ENCODE results near the gene DPH6.

The DPH6 gene

DNA sequence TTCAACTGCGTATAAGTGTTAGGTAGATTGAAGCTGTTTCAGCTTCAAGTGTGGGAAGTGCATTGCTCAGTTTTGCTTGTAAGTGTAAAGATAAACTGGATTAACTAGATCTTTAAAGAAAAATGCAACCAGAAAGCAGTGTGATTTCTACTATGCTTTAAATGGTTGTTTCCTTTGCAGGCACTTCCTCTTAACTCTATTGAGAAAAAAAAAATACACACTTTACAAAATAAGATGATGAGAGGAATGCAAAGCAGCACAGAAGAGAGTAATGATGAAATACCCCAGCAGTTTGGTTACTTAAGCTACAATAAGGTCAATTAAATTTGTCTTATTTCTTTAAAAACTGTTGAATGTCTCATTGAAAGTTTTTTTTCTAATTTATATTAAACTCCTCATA is 40.8 kb downstream of the DPH6 start:
- H3K27ac ChIP-seq, result no peak overlapping the region

DNA sequence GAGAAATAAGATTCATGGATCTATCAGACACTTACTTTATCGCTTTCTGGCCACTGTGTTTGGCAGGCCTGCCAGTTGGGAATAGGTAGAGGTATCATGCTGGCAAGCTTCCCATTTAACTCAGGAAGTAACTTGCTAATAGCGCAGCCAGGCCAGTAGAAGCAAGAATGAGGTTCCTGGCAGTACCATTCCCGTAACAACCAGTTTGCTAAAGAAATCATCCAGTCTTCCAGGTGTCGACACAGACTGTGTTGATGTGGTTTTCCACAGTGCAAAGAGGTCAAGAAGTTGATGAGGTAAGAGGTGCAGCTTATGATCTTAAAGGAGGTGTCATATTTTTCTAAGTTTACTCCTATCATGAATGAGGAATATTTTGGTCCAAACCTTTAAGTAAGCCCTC is 46.2 kb downstream of the DPH6 start:
- TF ChIP-seq ZFX (IDR thresholded peaks at IDR 0.05), result no peak
- no peak overlapping the region for H3K27ac ChIP-seq

More for the DNA sequence above, 40.8 kb downstream of the DPH6 start:
- no peak for TF ChIP-seq ZFX (IDR thresholded peaks at IDR 0.05)
- TF ChIP-seq, protein P1, sequence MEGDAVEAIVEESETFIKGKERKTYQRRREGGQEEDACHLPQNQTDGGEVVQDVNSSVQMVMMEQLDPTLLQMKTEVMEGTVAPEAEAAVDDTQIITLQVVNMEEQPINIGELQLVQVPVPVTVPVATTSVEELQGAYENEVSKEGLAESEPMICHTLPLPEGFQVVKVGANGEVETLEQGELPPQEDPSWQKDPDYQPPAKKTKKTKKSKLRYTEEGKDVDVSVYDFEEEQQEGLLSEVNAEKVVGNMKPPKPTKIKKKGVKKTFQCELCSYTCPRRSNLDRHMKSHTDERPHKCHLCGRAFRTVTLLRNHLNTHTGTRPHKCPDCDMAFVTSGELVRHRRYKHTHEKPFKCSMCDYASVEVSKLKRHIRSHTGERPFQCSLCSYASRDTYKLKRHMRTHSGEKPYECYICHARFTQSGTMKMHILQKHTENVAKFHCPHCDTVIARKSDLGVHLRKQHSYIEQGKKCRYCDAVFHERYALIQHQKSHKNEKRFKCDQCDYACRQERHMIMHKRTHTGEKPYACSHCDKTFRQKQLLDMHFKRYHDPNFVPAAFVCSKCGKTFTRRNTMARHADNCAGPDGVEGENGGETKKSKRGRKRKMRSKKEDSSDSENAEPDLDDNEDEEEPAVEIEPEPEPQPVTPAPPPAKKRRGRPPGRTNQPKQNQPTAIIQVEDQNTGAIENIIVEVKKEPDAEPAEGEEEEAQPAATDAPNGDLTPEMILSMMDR (conservative IDR thresholded peaks at IDR 0.05), result no peak

DNA sequence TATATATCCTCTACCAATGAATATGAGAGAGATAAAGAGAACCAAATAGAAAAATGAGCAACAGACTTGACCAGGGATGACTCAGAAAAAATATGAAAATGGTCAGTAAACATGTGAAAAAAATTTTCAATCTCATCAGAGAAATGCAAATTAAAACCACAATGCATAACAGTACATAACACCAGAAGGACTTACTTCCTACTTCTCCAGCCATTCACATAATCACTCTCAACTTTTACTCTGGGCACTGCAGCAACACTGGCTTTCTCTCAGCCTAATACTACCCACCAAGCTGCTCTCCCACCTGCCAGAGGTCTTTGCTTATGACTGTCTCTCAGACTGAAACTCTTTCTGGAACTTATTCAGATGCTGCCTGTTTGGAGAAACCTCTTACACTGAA is 49.4 kb downstream of the DPH6 start:
- no peak overlapping the region for H3K27ac ChIP-seq
- TF ChIP-seq, protein P1 (conservative IDR thresholded peaks at IDR 0.05), result no peak
- no peak for TF ChIP-seq ZFX (IDR thresholded peaks at IDR 0.05)

DNA sequence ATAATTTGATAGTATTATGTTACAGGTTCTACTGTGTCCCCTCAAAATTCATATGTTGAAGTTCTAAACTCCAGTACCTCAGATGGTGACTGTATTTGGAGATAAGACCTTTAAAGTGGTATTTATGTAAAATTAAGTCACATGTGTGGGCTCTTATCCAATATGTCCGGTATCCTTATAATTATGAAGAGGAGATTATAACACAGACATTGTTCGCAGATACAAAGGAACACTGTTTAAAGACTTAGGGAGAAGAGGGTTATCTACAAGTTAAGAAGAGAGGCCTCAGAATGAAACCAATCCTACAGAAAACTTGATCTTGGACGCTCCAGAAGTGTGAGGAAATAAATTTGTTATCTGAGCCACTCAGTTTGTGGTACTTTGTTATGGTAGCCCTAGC is 50.9 kb downstream of the DPH6 start:
- TF ChIP-seq, protein P1 (conservative IDR thresholded peaks at IDR 0.05), result no peak
- H3K27ac ChIP-seq, result no peak overlapping the region

DNA sequence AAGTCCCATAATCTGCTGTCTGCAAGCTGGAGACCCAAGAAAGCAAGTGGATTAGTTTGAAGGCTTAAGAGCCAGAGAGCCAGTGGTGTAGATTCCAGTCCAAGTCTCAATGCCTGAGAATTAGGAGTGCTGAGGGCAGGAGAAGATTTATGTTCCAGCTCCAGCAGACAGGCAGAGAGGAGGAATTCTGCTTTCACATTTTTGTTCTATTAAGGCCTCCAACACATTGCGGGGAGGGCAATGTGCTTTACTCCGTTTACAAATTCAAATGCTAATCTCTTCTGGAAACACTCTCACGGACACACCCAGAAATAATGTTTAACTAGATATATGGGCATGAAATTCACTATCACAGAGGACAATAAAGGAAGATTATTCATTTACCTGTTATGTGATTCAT is 54.0 kb downstream of the DPH6 start:
- H3K27ac ChIP-seq, result no peak overlapping the region
- no peak for TF ChIP-seq ZFX (IDR thresholded peaks at IDR 0.05)
- TF ChIP-seq, protein P1 (conservative IDR thresholded peaks at IDR 0.05), result no peak

DNA sequence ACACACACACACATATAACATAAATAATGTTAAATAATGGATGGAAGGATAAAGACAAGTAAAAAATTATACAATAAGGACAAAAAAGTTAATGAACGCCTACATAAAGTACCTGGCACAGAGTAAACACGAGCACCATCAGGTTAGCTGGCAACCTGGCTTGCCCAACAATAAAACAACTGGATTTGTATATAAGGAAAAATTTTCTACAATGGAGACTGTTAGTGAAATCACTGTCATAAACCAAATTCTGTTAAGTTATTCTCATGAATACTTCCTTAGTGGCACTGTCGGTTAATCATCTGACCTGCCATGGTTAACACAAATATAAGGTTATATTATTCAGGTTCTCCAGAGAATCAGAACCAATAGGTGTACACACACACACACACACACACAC is 54.8 kb downstream of the DPH6 start:
- TF ChIP-seq ZFX (IDR thresholded peaks at IDR 0.05), result no peak
- TF ChIP-seq, protein P1 (conservative IDR thresholded peaks at IDR 0.05), result no peak
- H3K27ac ChIP-seq, result no peak overlapping the region

DNA sequence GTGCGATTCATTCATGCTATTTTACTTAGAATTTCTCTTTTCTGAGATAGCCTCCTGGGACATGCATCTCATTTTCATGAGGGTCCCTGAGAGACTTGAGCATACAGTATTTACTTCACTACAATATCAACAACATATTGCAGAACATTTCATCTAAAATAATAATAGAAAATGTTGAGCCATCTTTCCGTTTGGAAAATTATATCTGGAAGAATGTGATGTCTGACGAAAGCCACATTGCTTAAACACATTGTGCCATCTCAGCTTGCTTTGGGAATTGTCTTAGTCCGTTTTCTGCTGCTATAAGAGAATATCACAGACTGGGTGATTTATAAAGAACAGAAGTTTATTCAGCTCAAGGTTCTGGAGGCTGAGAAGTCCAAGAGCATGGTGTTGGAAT is 55.5 kb downstream of the DPH6 start:
- no peak overlapping the region for H3K27ac ChIP-seq
- TF ChIP-seq ZFX (IDR thresholded peaks at IDR 0.05), result no peak
- TF ChIP-seq, protein P1 (conservative IDR thresholded peaks at IDR 0.05), result no peak

DNA sequence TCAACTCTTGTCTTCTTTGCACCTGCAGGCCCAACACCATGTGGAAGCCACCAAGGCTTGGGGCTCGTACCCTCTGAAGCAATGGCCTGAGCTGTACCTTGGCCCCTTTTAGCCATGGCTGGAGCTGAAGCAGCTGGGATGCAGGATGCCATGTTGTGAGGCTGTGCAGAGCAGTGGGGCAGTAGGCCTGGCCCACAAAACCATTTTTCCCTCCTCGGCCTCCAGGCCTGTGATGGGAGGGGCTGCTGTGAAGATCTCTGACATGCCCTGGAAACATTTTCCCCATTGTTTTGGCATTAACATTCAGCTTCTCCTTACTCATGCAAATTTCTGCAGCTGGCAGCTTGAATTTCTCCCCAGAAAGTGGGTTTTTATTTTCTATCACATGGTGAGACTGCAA is 58.5 kb downstream of the DPH6 start:
- TF ChIP-seq, protein P1 (conservative IDR thresholded peaks at IDR 0.05), result no peak
- TF ChIP-seq ZFX (IDR thresholded peaks at IDR 0.05), result no peak
- no peak overlapping the region for H3K27ac ChIP-seq
